HG03565 (cell line): ENCODE data around the gene MEGF8.

ENCODE experiments used
- ATAC-seq: cut with Tn5 transposase; IDR thresholded peaks from one replicate; pipeline ENCODE4 v1.9.1; 2021; ENCODE audit warnings: mild to moderate bottlenecking, moderate library complexity; ENCODE audit not compliant: unreplicated experiment

The MEGF8 gene

GRCh38 chr19:42410371-42410770, 84.9 kb downstream of the MEGF8 start:
- ATAC-seq = no peak

- no peak for ATAC-seq
These were observed 86.2 kb downstream of the MEGF8 start for GRCh38 chr19:42411581-42412178.

GRCh38 chr19:42412227-42412626, 86.8 kb downstream of the MEGF8 start:
- ATAC-seq = no peak

- ATAC-seq = no peak
These were observed 87.2 kb downstream of the MEGF8 start for GRCh38 chr19:42412661-42413076.

- ATAC-seq = no peak
These were observed 93.9 kb downstream of the MEGF8 start for GRCh38 chr19:42419309-42419708.

GRCh38 chr19:42420055-42420544, 94.7 kb downstream of the MEGF8 start:
- ATAC-seq = peak; percentile 38

GRCh38 chr19:42421101-42421500, 95.7 kb downstream of the MEGF8 start:
- no peak for ATAC-seq

- ATAC-seq = no peak
These were observed 96.2 kb downstream of the MEGF8 start for GRCh38 chr19:42421591-42422031.

GRCh38 chr19:42422092-42422900, 96.9 kb downstream of the MEGF8 start:
- no peak for ATAC-seq

- ATAC-seq = peak; percentile 17
These were observed 97.5 kb downstream of the MEGF8 start for GRCh38 chr19:42422901-42423461.

- ATAC-seq = peak; percentile 70
These were observed 98.3 kb downstream of the MEGF8 start for GRCh38 chr19:42423462-42424344.

- no peak for ATAC-seq
These were observed 98.9 kb downstream of the MEGF8 start for GRCh38 chr19:42424345-42424707.

GRCh38 chr19:42424712-42425131, 99.3 kb downstream of the MEGF8 start:
- no peak for ATAC-seq

- no peak for ATAC-seq
These were observed 101.2 kb downstream of the MEGF8 start for GRCh38 chr19:42426643-42427042.

GRCh38 chr19:42427313-42427712, 101.9 kb downstream of the MEGF8 start, which contains the start of gene LIPE:
Gene LIPE, minus strand, starts transcription at chr19:42427388. Its CDS starts 239 bp downstream, at chr19:42427149.
- no peak for ATAC-seq
